AG10803 (cell line): ENCODE results near the gene ABCA5.

Source experiments
- DNase-seq: peaks from one replicate; pipeline ENCODE4 v3.0.0; 2010; ENCODE audit warnings: low read depth
- H3K4me3 ChIP-seq: 2 replicates; pipeline ENCODE4 v1.5.1; 2011; ENCODE audit warnings: mild to moderate bottlenecking, low read length, control low read depth
- TF ChIP-seq, protein P1 (sequence below): conservative IDR thresholded peaks from 2 replicates; pipeline ENCODE4 v1.5.1; 2011; ENCODE audit warnings: mild to moderate bottlenecking, low read length, control low read depth, inconsistent platforms

Gene ABCA5

DNA sequence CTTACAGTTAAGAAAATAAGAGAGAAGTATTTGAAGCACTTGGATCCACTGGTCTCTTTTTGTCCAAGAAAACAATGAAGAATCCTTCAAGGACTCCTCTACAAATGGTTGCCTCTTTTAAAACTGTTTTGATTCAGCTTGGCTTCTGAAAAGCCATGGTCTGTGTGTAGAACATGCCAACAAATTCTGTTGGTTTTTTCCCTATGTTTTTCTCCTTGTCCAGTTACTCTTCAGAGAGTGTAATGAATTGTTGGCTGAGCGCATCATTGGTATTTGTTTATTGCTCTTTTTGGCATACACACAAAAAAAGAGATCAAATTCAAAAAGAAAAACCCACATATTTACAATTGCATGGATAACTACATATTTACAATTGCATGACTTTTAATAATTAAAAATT is 98.4 kb downstream of the ABCA5 start, which contains the start of gene ABCA10:
Gene ABCA10 (minus strand): TSS at position 249 of the 400 bp plus-strand sequence. CDS start 3,466 bp downstream, outside the sequence.
- no peak within 1 kb of the TSS for H3K4me3 ChIP-seq

DNA sequence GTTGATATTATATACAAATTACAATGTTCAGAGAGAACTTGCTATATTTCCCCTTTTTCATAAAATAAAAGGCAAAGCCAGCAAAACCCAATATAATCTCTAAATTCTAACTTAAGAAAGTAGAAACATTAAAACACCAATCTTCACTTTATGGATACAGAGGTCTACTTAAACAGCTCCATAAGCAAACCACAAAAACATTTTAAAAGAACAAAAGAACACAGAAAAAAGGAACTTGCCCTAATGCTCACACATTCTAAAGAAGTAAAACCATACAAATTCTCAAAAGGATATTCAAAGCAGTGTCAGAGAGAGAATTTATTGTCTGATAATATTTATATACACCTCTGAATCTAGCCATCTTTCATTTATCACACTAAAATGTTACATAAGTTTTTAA is 98.9 kb downstream of the ABCA5 start:
- DNase-seq = no peak
- TF ChIP-seq, protein P1, sequence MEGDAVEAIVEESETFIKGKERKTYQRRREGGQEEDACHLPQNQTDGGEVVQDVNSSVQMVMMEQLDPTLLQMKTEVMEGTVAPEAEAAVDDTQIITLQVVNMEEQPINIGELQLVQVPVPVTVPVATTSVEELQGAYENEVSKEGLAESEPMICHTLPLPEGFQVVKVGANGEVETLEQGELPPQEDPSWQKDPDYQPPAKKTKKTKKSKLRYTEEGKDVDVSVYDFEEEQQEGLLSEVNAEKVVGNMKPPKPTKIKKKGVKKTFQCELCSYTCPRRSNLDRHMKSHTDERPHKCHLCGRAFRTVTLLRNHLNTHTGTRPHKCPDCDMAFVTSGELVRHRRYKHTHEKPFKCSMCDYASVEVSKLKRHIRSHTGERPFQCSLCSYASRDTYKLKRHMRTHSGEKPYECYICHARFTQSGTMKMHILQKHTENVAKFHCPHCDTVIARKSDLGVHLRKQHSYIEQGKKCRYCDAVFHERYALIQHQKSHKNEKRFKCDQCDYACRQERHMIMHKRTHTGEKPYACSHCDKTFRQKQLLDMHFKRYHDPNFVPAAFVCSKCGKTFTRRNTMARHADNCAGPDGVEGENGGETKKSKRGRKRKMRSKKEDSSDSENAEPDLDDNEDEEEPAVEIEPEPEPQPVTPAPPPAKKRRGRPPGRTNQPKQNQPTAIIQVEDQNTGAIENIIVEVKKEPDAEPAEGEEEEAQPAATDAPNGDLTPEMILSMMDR = no peak
- no peak overlapping the region for H3K4me3 ChIP-seq

More for the DNA sequence above, 98.4 kb downstream of the ABCA5 start, which contains the start of gene ABCA10:
- DNase-seq = peak; percentile 48
- TF ChIP-seq, protein P1 = no peak

DNA sequence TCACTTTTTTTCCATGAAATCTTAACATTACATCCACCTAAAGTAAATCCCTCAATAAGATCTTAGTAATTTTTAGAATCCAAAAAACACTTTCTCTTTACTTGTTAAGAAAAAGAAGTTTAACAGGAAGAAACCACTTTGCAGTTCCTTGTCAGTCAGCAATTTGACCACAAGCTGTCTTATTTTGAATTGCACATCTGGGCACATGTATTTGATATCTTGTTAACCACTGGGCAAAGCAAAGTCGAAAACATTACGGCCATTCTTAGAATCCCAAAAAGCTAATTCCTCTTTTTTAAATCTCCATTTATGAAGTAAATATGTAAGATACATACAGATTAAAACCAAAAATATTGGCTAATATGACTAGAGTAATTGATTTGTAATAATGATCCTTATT is 99.4 kb downstream of the ABCA5 start:
- TF ChIP-seq, protein P1 = no peak
- no peak overlapping the region for H3K4me3 ChIP-seq
- DNase-seq = no peak

DNA sequence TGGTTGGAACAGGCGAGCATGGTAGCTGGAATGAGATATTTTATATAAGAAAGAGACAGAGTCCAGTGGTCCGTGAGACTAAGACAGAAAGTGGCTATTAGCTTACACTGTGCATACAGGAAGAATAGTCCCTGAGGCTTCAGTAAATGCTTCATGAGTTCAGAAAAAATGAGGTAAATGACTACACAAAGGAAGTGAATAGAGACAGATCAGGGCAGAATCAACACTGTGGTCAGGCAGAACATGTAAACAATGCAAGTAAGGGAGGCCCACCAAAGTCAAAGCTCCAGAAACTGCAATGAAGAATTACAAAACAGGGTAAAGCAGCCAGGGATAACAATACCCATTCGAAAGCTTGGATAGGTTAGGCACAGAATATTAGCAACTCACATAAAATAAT is 103.1 kb downstream of the ABCA5 start:
- TF ChIP-seq, protein P1 = no peak
- H3K4me3 ChIP-seq = no peak overlapping the region
- DNase-seq = peak; percentile 51

DNA sequence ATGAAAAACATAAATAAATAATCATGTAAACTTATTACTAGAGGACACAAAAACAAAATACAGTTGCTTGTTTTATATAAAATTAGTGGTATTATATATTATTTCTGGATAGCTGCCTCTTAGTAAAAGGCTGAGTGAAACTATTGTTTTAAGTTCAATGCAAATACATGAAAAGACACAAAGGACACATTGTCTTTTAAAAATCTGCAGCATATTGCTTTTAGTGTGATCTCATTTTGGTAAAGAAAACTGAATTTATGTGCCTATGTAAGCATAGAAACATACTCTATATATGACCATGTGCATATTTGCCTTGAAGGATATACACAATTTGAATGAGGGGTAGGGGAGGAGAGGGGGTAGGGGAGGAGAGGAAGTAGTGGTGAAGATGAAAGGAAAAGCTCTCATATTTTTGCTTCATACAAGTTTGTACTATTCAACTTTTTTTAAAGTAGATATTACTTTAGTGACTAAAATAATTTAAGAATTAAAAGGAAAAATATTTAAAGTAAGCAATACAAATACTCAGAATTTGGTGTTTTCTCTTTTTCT is 104.2 kb downstream of the ABCA5 start:
- H3K4me3 ChIP-seq = no peak overlapping the region
- no peak for DNase-seq
- TF ChIP-seq, protein P1 = no peak

DNA sequence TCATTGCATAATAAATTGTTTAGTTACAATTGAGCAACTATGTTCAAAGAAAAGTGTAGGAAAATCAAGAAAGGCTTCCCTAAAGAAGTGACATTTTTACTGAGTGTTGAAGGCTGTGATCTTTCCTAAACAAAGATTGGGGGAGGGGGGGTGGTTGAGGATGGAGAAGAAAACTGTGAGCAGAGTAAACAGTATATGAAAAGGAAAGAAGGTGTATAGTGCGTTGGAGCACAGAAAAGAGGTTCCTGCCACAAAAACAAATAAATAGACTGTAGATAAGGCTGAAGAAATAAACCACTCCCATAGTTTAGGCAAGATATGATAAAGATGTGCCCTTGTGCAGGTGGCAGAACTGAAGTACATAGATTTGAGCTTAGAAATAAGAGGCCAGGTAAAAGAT is 106.8 kb downstream of the ABCA5 start:
- H3K4me3 ChIP-seq = no peak overlapping the region
- TF ChIP-seq, protein P1 = no peak

DNA sequence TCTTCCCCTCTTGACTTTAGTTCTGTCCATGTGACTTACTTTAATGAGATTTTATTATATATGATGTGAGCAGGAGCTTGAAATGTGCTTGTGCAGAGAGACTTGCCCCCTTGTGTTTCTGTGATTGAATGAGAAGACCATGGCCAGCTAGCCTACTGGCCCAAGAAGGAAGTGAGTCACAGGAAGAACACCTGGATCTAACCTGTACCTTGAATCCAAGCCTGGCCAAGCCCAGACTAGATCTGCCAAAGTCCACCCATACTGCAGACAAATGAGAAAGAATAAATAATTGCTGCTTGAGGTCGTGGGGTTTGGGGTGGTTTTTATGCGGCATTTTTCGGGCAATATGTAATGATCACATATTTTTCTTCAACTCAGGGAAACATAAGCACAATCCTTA is 107.9 kb downstream of the ABCA5 start:
- H3K4me3 ChIP-seq = no peak overlapping the region
- TF ChIP-seq, protein P1 = no peak
- no peak for DNase-seq

More for the DNA sequence above, 106.8 kb downstream of the ABCA5 start:
- DNase-seq = no peak
